ENCODE data around the gene MCRIP1.
A peak's percentile ranks its signal among the peaks of the same experiment; 100 is the strongest.

The MCRIP1 gene

DNA sequence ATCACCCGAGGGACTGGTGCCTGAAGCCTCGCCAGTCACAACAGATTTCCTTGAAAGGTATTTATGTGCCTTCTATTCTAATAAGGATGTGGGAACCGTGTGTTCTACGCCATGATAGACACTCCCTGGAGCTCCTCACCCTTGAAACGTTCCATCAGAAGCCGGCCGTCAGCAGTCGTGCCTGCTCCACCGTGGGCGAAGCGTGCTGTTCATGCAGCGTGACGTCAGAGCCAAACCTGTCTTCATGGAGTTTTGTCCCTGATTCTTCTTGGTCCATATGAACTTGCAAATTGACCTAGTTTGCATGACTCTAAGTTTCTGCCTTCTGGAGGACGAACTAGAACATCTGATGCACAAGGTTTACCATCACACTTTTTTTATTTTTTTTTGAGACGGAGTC lies 6.2 kb upstream of the MCRIP1 start:
- Mint-ChIP-seq H3K36me3 (ENCODE audit: low read depth) (peaks cover 32% of the 10 kb centered on the region), H3K27ac (no peak overlapping the region), H3K4me1 (ENCODE audit: low read depth) (no peaks in the 10 kb centered on the region), H3K9me3 (no peaks in the 10 kb centered on the region), H3K4me3 (no peak overlapping the region), H3K27me3 (no peaks in the 10 kb centered on the region)
- no peak for DNase-seq

DNA sequence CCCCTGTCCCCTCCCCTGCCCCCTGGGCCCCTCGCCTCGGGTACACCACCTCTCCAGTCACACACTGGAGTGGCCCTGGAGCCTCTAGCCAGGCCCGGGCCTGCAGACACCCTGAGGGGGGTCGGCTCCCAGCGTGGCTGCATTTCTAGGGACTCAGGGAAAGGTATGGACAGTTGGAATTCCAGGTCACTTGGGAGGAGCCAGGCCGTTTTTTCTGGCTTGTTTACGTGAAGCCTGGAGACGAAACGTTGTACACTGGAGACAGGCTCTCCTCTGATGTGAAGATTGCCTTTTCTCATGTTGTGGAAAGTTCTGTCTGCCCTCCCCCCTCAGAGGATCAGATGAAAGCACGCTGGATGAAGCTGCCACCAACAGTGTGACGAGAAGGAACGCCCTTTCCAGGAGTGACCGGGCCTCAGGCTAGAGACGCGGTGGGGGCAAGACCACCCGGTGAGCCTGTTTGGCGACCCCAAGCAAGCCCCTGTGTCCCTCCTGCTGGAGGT lies 5.7 kb upstream of the MCRIP1 start:
- H3K27me3 Mint-ChIP-seq = no peaks in the 10 kb centered on the region
- peaks cover 2% of the 10 kb centered on the region for H3K4me1 Mint-ChIP-seq (ENCODE audit: low read depth)
- H3K27ac Mint-ChIP-seq = no peak overlapping the region
- H3K4me3 Mint-ChIP-seq = no peak overlapping the region
- no peak for DNase-seq
- H3K9me3 Mint-ChIP-seq = no peaks in the 10 kb centered on the region
- H3K36me3 Mint-ChIP-seq (ENCODE audit: low read depth) = peaks cover 29% of the 10 kb centered on the region

DNA sequence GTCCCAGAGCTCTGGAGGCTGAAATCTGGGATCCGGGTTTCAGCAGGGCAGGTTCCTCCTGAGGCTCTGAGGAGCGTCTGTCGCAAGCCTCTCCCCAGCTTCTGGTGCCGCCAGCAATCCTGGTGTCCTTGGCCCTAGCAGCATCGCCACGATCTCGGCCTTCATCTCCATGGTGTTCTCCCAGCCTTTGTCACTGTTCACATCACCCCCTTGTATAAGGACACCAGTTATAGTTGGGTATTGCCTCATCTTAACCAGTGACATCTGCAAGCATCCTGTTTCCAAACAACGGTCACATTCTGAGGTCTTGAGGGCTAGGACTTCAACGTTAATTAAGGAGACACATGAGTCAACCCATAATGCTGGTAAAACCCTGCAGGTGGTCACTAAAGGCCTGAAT lies 4.5 kb upstream of the MCRIP1 start:
- no peaks in the 10 kb centered on the region for H3K27me3 Mint-ChIP-seq
- H3K9me3 Mint-ChIP-seq = no peaks in the 10 kb centered on the region
- no peak for DNase-seq
- no peak overlapping the region for H3K27ac Mint-ChIP-seq
- peaks cover 4% of the 10 kb centered on the region for H3K4me1 Mint-ChIP-seq (ENCODE audit: low read depth)
- no peak overlapping the region for H3K4me3 Mint-ChIP-seq
- H3K36me3 Mint-ChIP-seq (ENCODE audit: low read depth) = peaks cover 20% of the 10 kb centered on the region

DNA sequence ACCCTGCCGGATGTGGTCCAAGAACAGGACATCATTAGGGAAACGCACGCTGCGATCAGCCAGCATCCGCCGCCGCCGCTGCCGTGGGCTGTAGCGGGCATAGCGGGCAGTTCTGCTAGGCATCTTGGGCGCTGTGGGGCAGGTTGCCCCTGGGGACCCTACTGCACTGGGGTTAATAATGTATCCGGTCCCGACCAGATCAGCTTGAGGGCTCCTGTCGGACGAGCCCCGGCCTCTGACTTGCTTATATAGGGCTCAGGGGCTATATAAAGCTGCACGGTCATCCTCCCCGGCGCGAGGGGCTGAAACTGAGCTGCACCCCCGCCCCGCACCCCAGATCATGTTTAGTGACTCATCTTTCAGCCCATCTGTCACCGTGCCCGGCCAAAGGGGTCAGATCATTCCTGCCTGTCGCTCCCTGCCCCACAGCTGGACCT lies 1.8 kb upstream of the MCRIP1 start, which contains the start of gene PPP1R27:
Gene PPP1R27, minus strand, starts transcription at position 220 of the 437 bp plus-strand sequence. Its CDS starts 97 bp downstream, at position 123.
- Mint-ChIP-seq H3K9me3 (no peaks in the 10 kb centered on the region), H3K4me3 (peak within 1 kb of the TSS; percentile 88), H3K36me3 (ENCODE audit: low read depth) (peaks cover 25% of the 10 kb centered on the region), H3K27ac (peak within 1 kb of the TSS; percentile 94), H3K27me3 (no peaks in the 10 kb centered on the region), H3K4me1 (ENCODE audit: low read depth) (peaks cover 24% of the 10 kb centered on the region)
- DNase-seq = no peak

DNA sequence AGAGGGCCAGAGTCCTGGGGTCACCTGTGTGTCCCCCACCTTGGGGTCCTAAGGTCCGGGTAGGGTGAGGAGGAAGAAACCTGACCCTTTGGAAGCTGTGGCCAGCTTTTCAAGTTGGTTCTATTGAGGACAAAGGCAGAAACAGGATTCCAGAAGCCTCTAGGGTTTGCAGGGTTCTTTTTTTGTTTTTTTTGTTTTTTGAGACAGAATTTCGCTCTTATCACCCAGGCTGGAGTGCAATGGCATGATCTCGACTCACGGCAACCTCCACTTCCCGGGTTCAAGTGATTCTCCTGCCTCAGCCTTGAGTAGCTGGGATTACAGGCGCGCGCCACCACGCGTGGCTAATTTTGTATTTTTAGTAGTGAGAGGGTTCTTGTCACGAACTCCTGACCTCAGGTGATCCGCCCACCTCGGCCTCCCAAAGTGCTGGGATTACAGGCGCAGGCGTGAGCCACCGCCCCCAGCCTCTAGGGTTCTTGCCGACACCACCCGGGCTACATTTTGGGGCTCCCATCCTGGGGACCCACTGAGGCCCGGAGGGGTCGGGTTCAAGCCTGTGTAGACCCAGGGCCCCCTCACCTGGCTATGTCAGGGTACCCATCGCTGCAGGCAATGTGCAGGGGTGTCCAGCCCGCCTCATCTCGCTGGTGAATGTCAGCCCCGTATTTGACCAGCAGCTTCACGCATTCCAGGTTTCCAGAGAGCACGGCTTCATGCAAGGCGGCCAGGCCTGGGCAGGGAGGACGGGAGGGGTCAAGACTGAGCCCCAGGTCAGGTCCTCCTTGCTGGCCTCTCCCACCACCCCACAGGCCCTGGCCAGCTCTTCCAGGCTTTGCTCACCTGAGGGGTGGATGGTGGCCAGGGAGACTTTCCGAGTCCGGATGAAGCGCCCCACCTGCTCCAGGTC lies 1.1 kb upstream of the MCRIP1 start:
- H3K4me1 Mint-ChIP-seq (ENCODE audit: low read depth) = peaks cover 30% of the 10 kb centered on the region

DNA sequence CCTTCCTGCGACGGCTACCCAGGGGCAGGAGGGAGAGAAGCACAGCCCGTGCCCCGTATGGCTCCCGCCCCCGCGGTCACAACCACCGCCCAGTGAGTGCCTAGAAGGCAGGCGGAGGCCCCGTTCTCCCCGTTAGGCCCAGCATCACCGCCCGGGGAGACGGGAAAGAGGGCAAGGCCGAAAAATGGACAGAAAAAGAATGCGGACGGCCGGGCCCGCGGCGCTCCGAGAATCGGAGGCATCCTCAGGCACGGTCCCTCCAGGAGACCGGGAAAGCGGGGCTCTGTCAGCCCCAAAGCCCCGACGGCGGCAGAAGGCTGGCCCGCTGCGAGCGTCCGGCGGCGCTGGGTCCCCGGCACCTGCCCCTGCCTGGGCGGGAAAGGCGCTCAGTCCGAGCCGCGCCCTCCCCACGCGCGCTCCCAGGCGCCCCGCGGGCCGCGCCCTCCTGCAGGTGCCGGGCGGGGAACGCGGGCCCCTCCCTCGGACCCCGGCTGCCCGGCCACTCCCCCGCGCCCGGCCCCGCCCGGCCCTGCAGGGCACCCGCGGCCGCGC lies 407 bp downstream of the MCRIP1 start:
- H3K4me3 Mint-ChIP-seq = peak overlapping the region; percentile 92
- H3K27ac Mint-ChIP-seq = peak overlapping the region; percentile 96
- H3K9me3 Mint-ChIP-seq = no peaks in the 10 kb centered on the region
- H3K27me3 Mint-ChIP-seq = no peaks in the 10 kb centered on the region
- no peak for DNase-seq
- H3K4me1 Mint-ChIP-seq (ENCODE audit: low read depth) = peaks cover 34% of the 10 kb centered on the region
- H3K36me3 Mint-ChIP-seq (ENCODE audit: low read depth) = peaks cover 30% of the 10 kb centered on the region

More for the DNA sequence above, 1.1 kb upstream of the MCRIP1 start:
- Mint-ChIP-seq H3K27me3 (no peaks in the 10 kb centered on the region), H3K27ac (peak overlapping the region; percentile 94), H3K36me3 (ENCODE audit: low read depth) (peaks cover 30% of the 10 kb centered on the region), H3K4me3 (peak overlapping the region; percentile 88), H3K9me3 (no peaks in the 10 kb centered on the region)
- DNase-seq = no peak

DNA sequence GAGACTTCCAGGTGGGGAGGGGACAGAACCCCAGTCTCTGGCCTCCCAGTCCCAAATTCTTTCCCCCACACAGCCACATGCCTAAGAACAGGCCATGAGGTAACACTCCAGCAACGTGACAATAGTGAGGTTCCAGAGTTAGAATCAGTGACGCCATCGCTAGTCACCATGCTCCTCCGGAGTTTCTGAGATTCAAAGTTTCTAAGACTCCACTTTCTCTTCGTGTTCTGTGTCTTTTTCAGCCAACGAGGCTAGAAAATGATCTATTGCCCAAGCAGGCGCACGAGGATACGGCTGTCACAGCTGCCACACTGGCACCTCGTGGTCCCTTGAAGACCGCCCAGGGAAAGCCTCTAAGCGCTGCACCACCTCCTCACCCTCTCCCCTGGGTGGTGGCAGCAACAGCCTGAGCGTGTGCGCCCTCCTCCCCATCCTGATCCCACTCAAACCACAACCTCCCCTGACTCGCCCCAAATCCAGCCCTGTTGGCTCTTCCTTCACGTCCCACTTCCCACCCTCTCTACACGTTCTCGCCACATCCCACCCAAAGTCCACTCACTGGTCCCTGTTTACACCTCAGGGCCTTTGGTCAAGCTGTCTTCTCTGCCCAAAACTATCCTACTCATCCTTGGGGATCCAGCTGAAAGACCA lies 1.0 kb downstream of the MCRIP1 start:
- peaks cover 30% of the 10 kb centered on the region for H3K36me3 Mint-ChIP-seq (ENCODE audit: low read depth)
- H3K4me3 Mint-ChIP-seq = peak overlapping the region; percentile 92
- H3K27me3 Mint-ChIP-seq = no peaks in the 10 kb centered on the region
- H3K9me3 Mint-ChIP-seq = no peaks in the 10 kb centered on the region
- H3K4me1 Mint-ChIP-seq (ENCODE audit: low read depth) = peaks cover 34% of the 10 kb centered on the region
- DNase-seq = peak; percentile 77
- peak overlapping the region; percentile 96 for H3K27ac Mint-ChIP-seq

DNA sequence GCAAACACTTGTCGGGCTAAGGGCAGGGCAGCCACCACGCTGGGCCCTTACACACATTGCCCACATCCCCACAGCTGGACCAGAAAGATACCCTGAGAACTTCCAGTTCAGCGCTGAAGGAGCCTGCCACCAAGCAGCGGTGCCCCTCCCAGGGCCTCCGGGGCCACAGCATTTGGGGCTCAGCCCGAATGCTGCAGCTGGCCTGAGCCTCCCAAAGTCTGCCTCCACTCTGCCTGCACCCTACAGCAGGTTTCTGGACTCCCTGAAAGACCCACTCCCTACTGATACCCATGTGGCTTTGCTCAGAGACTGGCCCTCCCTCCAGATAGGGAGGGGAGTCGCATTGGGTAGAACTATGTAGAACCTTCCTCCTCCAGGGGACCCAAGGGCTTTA lies 1.5 kb downstream of the MCRIP1 start:
- H3K27ac Mint-ChIP-seq = peak overlapping the region; percentile 96
- no peaks in the 10 kb centered on the region for H3K27me3 Mint-ChIP-seq
- peak; percentile 66 for DNase-seq
- no peaks in the 10 kb centered on the region for H3K9me3 Mint-ChIP-seq
- H3K4me1 Mint-ChIP-seq (ENCODE audit: low read depth) = peaks cover 34% of the 10 kb centered on the region
- peak overlapping the region; percentile 92 for H3K4me3 Mint-ChIP-seq
- H3K36me3 Mint-ChIP-seq (ENCODE audit: low read depth) = peaks cover 30% of the 10 kb centered on the region

DNA sequence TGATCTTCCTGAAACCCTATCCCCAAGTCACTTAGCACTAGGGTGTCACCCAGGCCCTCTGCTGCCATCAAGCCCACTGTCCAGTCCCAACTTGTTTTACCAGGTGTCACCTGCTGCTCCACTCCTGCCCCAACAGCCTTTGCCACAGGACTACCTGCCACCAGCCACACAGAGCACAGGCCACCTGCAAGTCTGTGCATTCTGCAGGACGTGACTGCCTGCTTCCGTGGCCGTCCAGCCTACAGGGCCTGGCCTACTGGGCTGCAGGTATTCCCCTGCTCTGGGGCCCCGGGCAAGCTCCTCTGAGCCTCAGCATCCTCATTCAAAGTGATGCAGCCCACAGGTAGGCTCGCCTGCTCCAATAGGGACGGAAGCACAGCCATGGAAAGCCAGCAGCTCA lies 3.2 kb downstream of the MCRIP1 start:
- Mint-ChIP-seq H3K4me1 (ENCODE audit: low read depth) (peaks cover 39% of the 10 kb centered on the region), H3K9me3 (no peaks in the 10 kb centered on the region), H3K27me3 (no peaks in the 10 kb centered on the region), H3K4me3 (no peak overlapping the region), H3K27ac (peak overlapping the region; percentile 20), H3K36me3 (ENCODE audit: low read depth) (peaks cover 26% of the 10 kb centered on the region)
- no peak for DNase-seq

DNA sequence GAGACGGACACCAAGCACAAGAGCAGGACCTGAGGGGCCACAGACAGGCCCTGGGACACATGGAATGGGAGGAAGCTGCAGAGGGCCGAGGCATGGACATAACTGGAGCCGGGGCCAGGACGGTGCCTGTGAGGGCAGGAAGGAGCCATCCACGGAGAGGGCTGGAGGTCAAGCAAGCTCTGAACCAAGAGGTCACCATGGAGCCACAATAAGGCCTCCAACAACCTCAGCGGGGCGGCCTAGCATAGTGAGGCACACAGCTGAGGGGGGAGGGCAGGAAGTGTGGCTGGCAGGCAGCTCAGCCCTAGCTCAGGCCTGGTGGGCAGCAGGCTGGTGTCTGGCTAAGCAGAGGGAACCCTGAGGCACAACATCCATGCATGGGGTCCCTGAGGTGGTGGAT lies 4.4 kb downstream of the MCRIP1 start:
- peak overlapping the region; percentile 55 for H3K27ac Mint-ChIP-seq
- no peak for DNase-seq
- peaks cover 27% of the 10 kb centered on the region for H3K36me3 Mint-ChIP-seq (ENCODE audit: low read depth)
- no peaks in the 10 kb centered on the region for H3K27me3 Mint-ChIP-seq
- peaks cover 35% of the 10 kb centered on the region for H3K4me1 Mint-ChIP-seq (ENCODE audit: low read depth)
- no peak overlapping the region for H3K4me3 Mint-ChIP-seq
- H3K9me3 Mint-ChIP-seq = no peaks in the 10 kb centered on the region

DNA sequence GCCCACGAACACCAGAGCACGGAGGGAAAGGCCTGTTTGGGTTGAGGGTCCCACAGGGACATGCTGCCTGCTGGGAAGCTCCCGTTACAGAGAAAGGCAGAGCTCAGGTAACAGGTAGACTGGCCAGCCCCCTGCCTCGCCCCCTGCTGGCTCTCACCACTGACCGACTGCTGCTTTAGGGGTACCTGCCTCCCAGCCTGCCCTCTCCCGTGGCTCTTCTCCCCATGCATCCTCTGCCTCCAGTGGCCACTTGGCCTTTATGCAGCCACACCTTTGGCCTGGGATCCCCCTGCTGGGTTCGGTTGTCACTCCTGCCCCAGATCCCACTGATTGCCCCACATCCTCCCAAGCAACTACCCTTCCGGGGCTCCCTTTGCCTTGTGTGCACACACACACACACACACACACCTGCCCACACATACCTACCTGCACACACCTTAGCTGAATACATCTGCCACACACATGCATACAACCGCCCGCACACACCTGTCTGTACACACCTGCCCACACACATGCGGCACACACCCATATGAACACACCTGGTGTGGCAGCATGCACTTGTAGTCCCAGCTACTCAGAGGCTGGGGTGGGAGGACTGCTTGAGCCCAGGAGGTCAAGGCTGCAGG lies 7.1 kb downstream of the MCRIP1 start:
- Mint-ChIP-seq H3K4me1 (ENCODE audit: low read depth) (peaks cover 23% of the 10 kb centered on the region), H3K27ac (no peak overlapping the region), H3K27me3 (no peaks in the 10 kb centered on the region), H3K4me3 (no peak overlapping the region), H3K9me3 (no peaks in the 10 kb centered on the region), H3K36me3 (ENCODE audit: low read depth) (peaks cover 19% of the 10 kb centered on the region)
- DNase-seq = no peak

DNA sequence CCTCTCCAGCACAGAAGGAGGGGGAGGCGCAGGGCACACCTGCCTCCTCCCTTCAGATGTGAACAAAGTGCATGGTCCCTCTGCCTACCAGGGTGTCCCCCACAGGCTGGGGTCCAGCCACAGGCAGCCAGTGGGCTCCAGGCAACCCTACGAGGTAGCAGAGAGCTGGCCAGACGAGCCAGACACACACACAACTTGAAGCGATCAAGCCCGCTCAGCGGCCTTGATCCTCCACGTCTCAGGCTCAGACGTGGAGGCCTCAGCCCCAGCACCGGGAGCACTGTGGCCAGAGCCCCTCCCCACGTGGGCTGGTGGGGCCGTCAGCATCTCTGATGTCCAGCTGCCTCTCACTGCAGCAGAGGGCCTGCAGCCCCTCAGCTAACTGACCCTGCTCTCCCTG lies 8.5 kb downstream of the MCRIP1 start:
- Mint-ChIP-seq H3K27me3 (no peaks in the 10 kb centered on the region), H3K4me3 (no peak overlapping the region), H3K9me3 (no peaks in the 10 kb centered on the region), H3K4me1 (ENCODE audit: low read depth) (peaks cover 14% of the 10 kb centered on the region), H3K27ac (no peak overlapping the region), H3K36me3 (ENCODE audit: low read depth) (peaks cover 14% of the 10 kb centered on the region)
- no peak for DNase-seq

DNA sequence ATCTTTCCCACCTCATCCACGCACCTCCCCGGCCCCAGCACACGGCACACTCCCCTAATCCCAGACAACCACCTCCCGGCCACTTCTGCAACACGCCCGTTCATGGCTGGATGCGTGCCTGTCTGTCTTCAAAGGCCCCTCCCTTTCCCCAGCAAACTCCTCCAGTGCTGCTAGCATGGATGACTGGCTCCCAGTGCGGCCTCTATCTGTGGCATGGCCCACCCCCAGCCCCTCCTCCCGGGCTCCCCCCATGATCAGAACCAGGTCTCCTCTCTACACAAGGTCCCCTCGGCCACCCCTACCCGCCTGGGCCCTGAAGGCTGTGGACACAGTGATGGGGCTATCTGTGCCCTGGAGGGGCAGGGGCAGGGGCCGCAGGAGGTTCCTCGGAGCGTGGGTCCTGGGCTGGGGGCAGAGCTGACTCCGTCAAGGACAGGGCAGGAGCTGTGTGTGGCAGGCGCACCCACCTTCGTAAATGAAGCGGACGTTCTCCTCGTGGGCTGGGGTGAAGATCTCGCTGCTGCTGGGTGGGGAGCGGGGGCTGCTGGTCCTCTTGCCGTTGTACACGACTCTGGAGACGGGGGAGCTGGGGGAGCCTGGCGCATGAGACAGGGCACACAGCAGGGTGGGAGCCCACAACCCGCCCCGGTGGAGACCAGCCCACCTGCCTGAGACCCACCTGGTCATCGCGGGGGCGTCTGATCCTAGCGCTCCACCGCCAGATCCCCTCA lies 9.1 kb downstream of the MCRIP1 start:
- DNase-seq = no peak
- Mint-ChIP-seq H3K27ac (no peak overlapping the region), H3K27me3 (no peaks in the 10 kb centered on the region), H3K4me3 (no peak overlapping the region), H3K9me3 (no peaks in the 10 kb centered on the region), H3K36me3 (ENCODE audit: low read depth) (peaks cover 12% of the 10 kb centered on the region), H3K4me1 (ENCODE audit: low read depth) (peaks cover 11% of the 10 kb centered on the region)
